Natural killer cell (primary cell): ENCODE measurements around the gene ELOF1. TPM values are rescaled to one million over a fixed set of nuclear protein-coding genes. Genes with fewer than 3 reads are reported as not detected.

Source experiments
- ATAC-seq, 3 donors: fragments of 150-1000 bp in 2 of 3; fragments of 200-7000 bp in 1 of 3; cut with Tn5 transposase; 1 replicate in 1 of 3; 2 replicates in 2 of 3; pipeline ENCODE4 v1.10.0; 2021; ENCODE audit warnings: mild to moderate bottlenecking in 2 of 3, moderate library complexity in 2 of 3
- DNase-seq, 2 donors: peaks; one replicate each; pipeline versions ENCODE4 v3.0.0 to v3.0.0-alpha.2; 2013 to 2021; ENCODE audit warnings: mixed read lengths in 1 of 2
- H3K27ac ChIP-seq: one replicate; pipeline ENCODE4 v1.5.1; 2013; ENCODE audit warnings: mild to moderate bottlenecking, low read length
- H3K27me3 ChIP-seq: one replicate; pipeline ENCODE4 v1.6.1; 2013; ENCODE audit warnings: low read length; ENCODE audit not compliant: control insufficient read depth, insufficient read depth
- H3K36me3 ChIP-seq: one replicate; pipeline ENCODE4 v1.6.1; 2013; ENCODE audit warnings: low read length; ENCODE audit not compliant: control insufficient read depth, insufficient read depth
- H3K4me1 ChIP-seq: one replicate; pipeline ENCODE4 v1.6.1; 2013; ENCODE audit warnings: low read length; ENCODE audit not compliant: control insufficient read depth, insufficient read depth
- H3K4me3 ChIP-seq: one replicate; pipeline ENCODE4 v1.5.1; 2013; ENCODE audit warnings: low read length
- H3K9me3 ChIP-seq: one replicate; pipeline ENCODE4 v1.6.1; 2013; ENCODE audit warnings: low read length; ENCODE audit not compliant: control insufficient read depth, insufficient read depth
- H3K27ac Mint-ChIP-seq, 2 donors: one replicate each; pipeline ENCODE4 v1.8.0; 2022; ENCODE audit warnings: mild to moderate bottlenecking in 2 of 2, mixed read lengths in 2 of 2, moderate library complexity in 1 of 2
- H3K27me3 Mint-ChIP-seq, 2 donors: one replicate each; pipeline ENCODE4 v1.8.0; 2022; ENCODE audit warnings: low read depth in 2 of 2, mixed read lengths in 2 of 2
- H3K36me3 Mint-ChIP-seq: one replicate; pipeline ENCODE4 v1.8.0; 2022; ENCODE audit warnings: mixed read lengths
- H3K4me1 Mint-ChIP-seq, 2 donors: one replicate each; pipeline ENCODE4 v1.8.0; 2022; ENCODE audit warnings: mixed read lengths in 2 of 2
- H3K4me3 Mint-ChIP-seq: one replicate; pipeline ENCODE4 v1.8.0; 2022; ENCODE audit warnings: mild to moderate bottlenecking, moderate library complexity, mixed read lengths
- H3K9me3 Mint-ChIP-seq, 2 donors: one replicate each; pipeline ENCODE4 v1.8.0; 2022; ENCODE audit warnings: mixed read lengths in 2 of 2
- WGBS: methylation state at CpG from one replicate; pipeline ENCODE4 v1.1.7; 2013; ENCODE audit warnings: missing lambda C conversion rate; ENCODE audit not compliant: insufficient coverage; 5-methylcytosine and 5-hydroxymethylcytosine counted together
- intact Hi-C: fragments of 100-400 bp; cut with micrococcal nuclease; formaldehyde crosslinking; loops from one replicate; pipeline ENCODE4 v1.14.2; 2022
- total RNA-seq, 4 donors: library from RNA; stranded (reverse); fragments of 120-200 nt in 1 of 4; gene quantifications; one replicate each; pipeline versions ENCODE4 v1.2.3 to v1.2.4, GENCODE V29; 2013 to 2022
- TF ChIP-seq, protein P1 (sequence below): fragments of 200-600 bp; IDR thresholded peaks from one replicate; pipeline ENCODE4 v1.8.0; 2022; ENCODE audit warnings: antibody characterized with exemption

Gene ELOF1
- total RNA-seq, 3 donors from 2014 or later (not counting 1 experiment from before 2014, with no cell fraction given) = 46.4 to 54.2 (median 50.0) TPM

GRCh38 chr19:11519138-11519537 is 39.9 kb downstream of the ELOF1 start:
- Histone ChIP-seq H3K4me1 (no peaks in the 10 kb centered on the region), H3K4me3 (no peak overlapping the region), H3K27me3 (no peaks in the 10 kb centered on the region), H3K9me3 (no peaks in the 10 kb centered on the region), H3K27ac (no peak overlapping the region), H3K36me3 (peaks cover 9% of the 10 kb centered on the region)
- 97% methylated on average over 9 of the region's 9 CpGs for whole genome bisulfite sequencing
- ATAC-seq (no peak), DNase-seq (no peak)
- Mint-ChIP-seq H3K9me3 (no peaks in the 10 kb centered on the region), H3K27me3 (no peaks in the 10 kb centered on the region), H3K36me3 (no peaks in the 10 kb centered on the region), H3K4me3 (no peak overlapping the region), H3K27ac (no peak overlapping the region), H3K4me1 (no peaks in the 10 kb centered on the region)
- TF ChIP-seq, protein P1, sequence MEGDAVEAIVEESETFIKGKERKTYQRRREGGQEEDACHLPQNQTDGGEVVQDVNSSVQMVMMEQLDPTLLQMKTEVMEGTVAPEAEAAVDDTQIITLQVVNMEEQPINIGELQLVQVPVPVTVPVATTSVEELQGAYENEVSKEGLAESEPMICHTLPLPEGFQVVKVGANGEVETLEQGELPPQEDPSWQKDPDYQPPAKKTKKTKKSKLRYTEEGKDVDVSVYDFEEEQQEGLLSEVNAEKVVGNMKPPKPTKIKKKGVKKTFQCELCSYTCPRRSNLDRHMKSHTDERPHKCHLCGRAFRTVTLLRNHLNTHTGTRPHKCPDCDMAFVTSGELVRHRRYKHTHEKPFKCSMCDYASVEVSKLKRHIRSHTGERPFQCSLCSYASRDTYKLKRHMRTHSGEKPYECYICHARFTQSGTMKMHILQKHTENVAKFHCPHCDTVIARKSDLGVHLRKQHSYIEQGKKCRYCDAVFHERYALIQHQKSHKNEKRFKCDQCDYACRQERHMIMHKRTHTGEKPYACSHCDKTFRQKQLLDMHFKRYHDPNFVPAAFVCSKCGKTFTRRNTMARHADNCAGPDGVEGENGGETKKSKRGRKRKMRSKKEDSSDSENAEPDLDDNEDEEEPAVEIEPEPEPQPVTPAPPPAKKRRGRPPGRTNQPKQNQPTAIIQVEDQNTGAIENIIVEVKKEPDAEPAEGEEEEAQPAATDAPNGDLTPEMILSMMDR = no peak
- intact Hi-C loops = no loop called here

GRCh38 chr19:11513946-11514345 is 45.1 kb downstream of the ELOF1 start:
- Mint-ChIP-seq H3K9me3 (no peaks in the 10 kb centered on the region), H3K4me3 (no peak overlapping the region), H3K27me3 (no peaks in the 10 kb centered on the region), H3K27ac (no peak overlapping the region), H3K4me1 (peaks cover 0 to 4% of the 10 kb centered on the region in 2 donors), H3K36me3 (no peaks in the 10 kb centered on the region)
- Histone ChIP-seq H3K27me3 (no peaks in the 10 kb centered on the region), H3K36me3 (peaks cover 16% of the 10 kb centered on the region), H3K4me1 (no peaks in the 10 kb centered on the region), H3K9me3 (no peaks in the 10 kb centered on the region), H3K4me3 (no peak overlapping the region), H3K27ac (no peak overlapping the region)
- TF ChIP-seq, protein P1 = no peak
- 98% methylated on average over 20 of the region's 20 CpGs for WGBS
- intact Hi-C loops = no loop called here
- no peak for ATAC-seq
- no peak for DNase-seq

- Histone ChIP-seq H3K4me3 (no peak overlapping the region), H3K27ac (no peak overlapping the region), H3K4me1 (peaks cover 9% of the 10 kb centered on the region), H3K27me3 (no peaks in the 10 kb centered on the region), H3K36me3 (peaks cover 12% of the 10 kb centered on the region), H3K9me3 (no peaks in the 10 kb centered on the region)
- WGBS = 97% methylated on average over 8 of the region's 8 CpGs
- Mint-ChIP-seq H3K27me3 (no peaks in the 10 kb centered on the region), H3K4me1 (peaks cover 8 to 11% of the 10 kb centered on the region in 2 donors), H3K27ac (peak overlapping the region in 1 of 2 donors; percentile 15), H3K36me3 (no peaks in the 10 kb centered on the region), H3K4me3 (no peak overlapping the region), H3K9me3 (no peaks in the 10 kb centered on the region)
- ATAC-seq (no peak), DNase-seq (no peak)
- TF ChIP-seq, protein P1 = no peak
- intact Hi-C loops = no loop called here
These were observed 48.6 kb downstream of the ELOF1 start for GRCh38 chr19:11510444-11510843.
